CD4-positive, alpha-beta T cell (primary cell): ENCODE results near the gene ACVR1. TPM values are rescaled to one million over a fixed set of nuclear protein-coding genes. Genes with fewer than 3 reads are reported as not detected.

Source experiments
- ATAC-seq: fragments of 200-7000 bp; cut with Tn5 transposase; one replicate; pipeline ENCODE4 v1.10.0; 2022; ENCODE audit warnings: mild to moderate bottlenecking; ENCODE audit not compliant: poor library complexity
- CTCF ChIA-PET: fragments of 350-600 bp; sonication (Branson Sonifier 250); formaldehyde crosslinking; loops from one replicate; lab custom pipeline; 2021; ENCODE audit warnings: antibody characterized with exemption, inconsistent platforms; lab: Charles Lee
- POLR2A ChIA-PET: fragments of 350-600 bp; sonication (Branson Sonifier 250); formaldehyde crosslinking; loops from one replicate; lab custom pipeline; 2021; ENCODE audit warnings: antibody characterized with exemption, inconsistent platforms; lab: Charles Lee
- DNase-seq, 14 experiments: peaks; one replicate each; pipeline ENCODE4 v3.0.0-alpha.2; 2013 to 2020; ENCODE audit warnings: mixed read lengths in 2 of 14
- H3K27ac ChIP-seq, 2 donors: one replicate each; pipeline versions ENCODE4 v1.5.1 to v1.7.0; 2013; ENCODE audit warnings: low read length in 2 of 2, low read depth in 1 of 2, mild to moderate bottlenecking in 1 of 2
- H3K27me3 ChIP-seq, 2 experiments: 1 replicate in 1 of 2; 2 replicates in 1 of 2; pipeline versions ENCODE4 v1.6.1 to v1.7.0; 2013; ENCODE audit warnings: low read length in 2 of 2, control low read depth in 1 of 2, mild to moderate bottlenecking in 1 of 2, moderate library complexity in 1 of 2; ENCODE audit not compliant: insufficient read depth in 2 of 2, control insufficient read depth in 1 of 2
- H3K36me3 ChIP-seq: one replicate; pipeline ENCODE4 v1.6.1; 2013; ENCODE audit warnings: low read length, control low read depth; ENCODE audit not compliant: insufficient read depth
- H3K4me1 ChIP-seq: one replicate; pipeline ENCODE4 v1.6.1; 2013; ENCODE audit warnings: low read length, control low read depth; ENCODE audit not compliant: insufficient read depth
- H3K4me3 ChIP-seq: one replicate; pipeline ENCODE4 v1.5.1; 2013; ENCODE audit warnings: mild to moderate bottlenecking, low read length, moderate library complexity
- H3K9me3 ChIP-seq, 2 experiments: 1 replicate in 1 of 2; 2 replicates in 1 of 2; pipeline versions ENCODE4 v1.6.1 to v1.7.0; 2013; ENCODE audit warnings: low read length in 2 of 2, mild to moderate bottlenecking in 2 of 2, control low read depth in 1 of 2, moderate library complexity in 1 of 2; ENCODE audit not compliant: control insufficient read depth in 1 of 2, insufficient read depth in 1 of 2
- H3K27ac Mint-ChIP-seq: one replicate; pipeline ENCODE4 v1.8.0; 2020; ENCODE audit warnings: mixed read lengths
- H3K27me3 Mint-ChIP-seq: one replicate; pipeline ENCODE4 v1.8.0; 2021; ENCODE audit warnings: mixed read lengths
- H3K36me3 Mint-ChIP-seq: one replicate; pipeline ENCODE4 v1.8.0; 2021; ENCODE audit warnings: low read depth, mixed read lengths
- H3K4me1 Mint-ChIP-seq: one replicate; pipeline ENCODE4 v1.8.0; 2021; ENCODE audit warnings: low read depth, mixed read lengths
- H3K4me3 Mint-ChIP-seq: one replicate; pipeline ENCODE4 v1.8.0; 2020; ENCODE audit warnings: mild to moderate bottlenecking, mixed read lengths
- H3K9me3 Mint-ChIP-seq: one replicate; pipeline ENCODE4 v1.8.0; 2020; ENCODE audit warnings: mixed read lengths
- CTCF ChIP-seq: fragments of 200-600 bp; IDR thresholded peaks from one replicate; pipeline ENCODE4 v1.8.0; 2022; ENCODE audit warnings: antibody characterized with exemption, mild to moderate bottlenecking
- intact Hi-C, 2 experiments: fragments of 100-400 bp; cut with DNase I in 1 of 2; cut with micrococcal nuclease in 1 of 2; formaldehyde crosslinking; loops; one replicate each; pipeline versions ENCODE4 v1.15.1 to v1.9.0; 2023 to 2025; cut with DNase I, micrococcal nuclease
- total RNA-seq, 174 experiments: library from RNA in 2 of 174; stranded (reverse) in 2 of 174; gene quantifications; one replicate each; pipeline ENCODE4 v1.2.3 and lab custom pipeline; 2021 to 2026

The ACVR1 gene
- total RNA-seq, 2 experiments from 2014 or later = 14.3 to 16.7 TPM

DNA sequence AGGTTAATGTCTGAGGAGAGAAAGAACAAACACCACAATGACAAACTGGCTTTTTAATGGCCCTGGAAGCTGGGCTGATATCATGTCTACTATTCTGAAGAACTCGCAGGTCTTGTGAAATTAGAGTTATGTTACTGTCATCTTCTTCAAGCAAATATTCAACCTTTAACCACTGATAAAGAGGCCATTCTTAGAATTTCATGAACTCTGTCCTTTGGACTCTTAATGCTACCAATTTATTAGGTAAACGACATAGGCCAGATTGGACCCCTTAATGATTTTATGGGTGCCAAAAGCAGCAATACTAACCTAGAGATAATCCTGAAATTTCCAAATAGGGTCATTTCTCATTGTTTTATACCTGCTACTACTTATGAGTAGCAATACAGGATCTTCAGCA lies 138.5 kb downstream of the ACVR1 start:
- H3K4me3 Mint-ChIP-seq = no peak overlapping the region
- H3K27ac Mint-ChIP-seq = no peak overlapping the region

GRCh38 chr2:157735532-157735931 lies 140.6 kb downstream of the ACVR1 start:
- peaks cover 64% of the 10 kb centered on the region for H3K36me3 ChIP-seq
- TF ChIP-seq CTCF = no peak
- no peak overlapping the region for H3K27ac ChIP-seq
- no peaks in the 10 kb centered on the region for H3K4me1 ChIP-seq
- H3K27me3 ChIP-seq = no peaks in the 10 kb centered on the region
- no peak overlapping the region for H3K4me3 Mint-ChIP-seq
- H3K9me3 ChIP-seq = no peaks in the 10 kb centered on the region
- DNase-seq (no peak), ATAC-seq (no peak)
- H3K27me3 Mint-ChIP-seq = no peaks in the 10 kb centered on the region
- no peaks in the 10 kb centered on the region for H3K4me1 Mint-ChIP-seq
- peaks cover 4% of the 10 kb centered on the region for H3K9me3 Mint-ChIP-seq
- no peak overlapping the region for H3K27ac Mint-ChIP-seq
- ChIA-PET CTCF (no interaction called here), POLR2A (no interaction called here)
- H3K36me3 Mint-ChIP-seq = peaks cover 97% of the 10 kb centered on the region
- intact Hi-C loops = no loop called here
- H3K4me3 ChIP-seq = no peak overlapping the region

More for the DNA sequence above, 138.5 kb downstream of the ACVR1 start:
- no peaks in the 10 kb centered on the region for H3K27me3 Mint-ChIP-seq
- H3K36me3 Mint-ChIP-seq = peaks cover 87% of the 10 kb centered on the region
- Histone ChIP-seq H3K4me1 (no peaks in the 10 kb centered on the region), H3K27ac (no peak overlapping the region), H3K36me3 (peaks cover 64% of the 10 kb centered on the region), H3K9me3 (no peaks in the 10 kb centered on the region), H3K4me3 (no peak overlapping the region), H3K27me3 (no peaks in the 10 kb centered on the region)
- intact Hi-C loops = no loop called here
- CTCF ChIA-PET = no interaction called here
- no peak for DNase-seq
- H3K9me3 Mint-ChIP-seq = peaks cover 2% of the 10 kb centered on the region
- POLR2A ChIA-PET = no interaction called here
- no peak for TF ChIP-seq CTCF
- no peaks in the 10 kb centered on the region for H3K4me1 Mint-ChIP-seq
- ATAC-seq = no peak

DNA sequence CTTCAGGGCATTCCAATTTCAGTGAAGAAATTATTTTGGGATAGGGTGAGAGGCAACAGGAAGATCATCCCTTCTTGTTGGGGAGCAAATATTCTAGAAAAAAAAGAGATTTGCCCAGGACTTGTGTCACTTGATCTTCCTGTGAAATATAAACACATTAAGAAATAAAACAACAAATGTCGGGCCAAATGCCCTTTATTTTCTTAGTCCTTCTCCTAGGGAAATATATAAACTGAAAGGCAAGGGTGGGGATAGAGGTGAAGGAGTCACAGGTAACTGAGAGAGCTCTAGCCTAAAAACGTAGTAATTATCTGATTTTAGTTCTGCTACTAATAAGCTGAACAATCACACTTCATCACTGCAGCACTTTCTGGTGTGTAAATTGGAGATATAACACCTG lies 142.9 kb downstream of the ACVR1 start:
- no peaks in the 10 kb centered on the region for H3K9me3 ChIP-seq
- H3K27ac ChIP-seq = no peak overlapping the region
- intact Hi-C loops = no loop called here
- no peaks in the 10 kb centered on the region for H3K27me3 Mint-ChIP-seq
- ChIA-PET POLR2A (no interaction called here), CTCF (no interaction called here)
- no peak overlapping the region for H3K4me3 ChIP-seq
- peaks cover 7% of the 10 kb centered on the region for H3K9me3 Mint-ChIP-seq
- no peaks in the 10 kb centered on the region for H3K27me3 ChIP-seq
- H3K36me3 Mint-ChIP-seq = peaks cover 97% of the 10 kb centered on the region
- H3K4me1 Mint-ChIP-seq = no peaks in the 10 kb centered on the region
- H3K4me1 ChIP-seq = no peaks in the 10 kb centered on the region
- no peak overlapping the region for H3K27ac Mint-ChIP-seq
- H3K36me3 ChIP-seq = peaks cover 50% of the 10 kb centered on the region
- TF ChIP-seq CTCF = no peak
- ATAC-seq (no peak), DNase-seq (no peak)
- no peak overlapping the region for H3K4me3 Mint-ChIP-seq
